ENCODE measurements around the gene MRPS16.
A peak's percentile ranks its signal among the peaks of the same experiment; 100 is the strongest.
"Not testable (repeated sequence)": the region's sequence is repeated elsewhere in the genome, so short reads cannot be mapped to it uniquely, and the experiment has no call there.

The MRPS16 gene

DNA sequence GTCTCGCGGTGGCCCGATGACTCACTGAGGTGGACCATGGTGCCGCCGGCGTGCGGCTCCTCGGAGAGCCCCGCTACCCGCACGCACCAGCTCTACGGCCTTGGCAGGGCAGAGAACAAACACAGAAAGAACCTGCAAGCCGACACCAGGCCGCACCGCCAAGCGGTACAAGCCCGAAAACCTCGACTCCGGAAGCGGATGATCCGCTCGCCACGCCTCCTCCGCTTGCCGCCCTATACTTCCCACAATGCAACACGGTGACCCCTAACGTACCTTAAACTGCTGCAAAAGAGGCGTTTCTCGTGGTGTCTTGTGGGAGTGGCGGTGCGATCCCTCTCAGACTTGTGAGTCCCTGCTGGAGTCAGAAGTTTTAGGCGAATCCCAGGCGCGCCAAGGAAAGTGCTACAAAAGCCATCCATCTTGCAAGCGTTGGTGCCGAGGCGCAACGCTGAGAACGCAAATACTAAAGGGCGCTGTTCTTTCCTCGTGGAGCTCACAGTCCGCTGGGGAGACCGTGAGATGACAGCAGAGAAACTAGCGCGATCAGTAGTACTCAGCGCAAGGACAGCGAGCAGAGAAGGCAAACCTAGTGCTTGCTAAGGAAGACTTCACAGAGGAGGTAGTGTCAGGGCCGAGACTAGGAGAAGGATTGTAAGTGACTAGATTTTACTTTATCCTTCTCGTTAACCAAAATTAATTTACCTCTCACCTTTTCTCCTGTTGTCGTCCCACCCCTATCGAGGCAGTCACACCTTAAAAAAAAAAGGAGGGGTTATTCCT, at the start of gene MRPS16:
Gene MRPS16, minus strand, starts transcription at position 200 of the 780 bp plus-strand sequence. Its CDS starts 162 bp downstream, at position 38.
- peak; percentile 97 to 98 for DNase-seq (ENCODE audit: low spot score in 2 of 2)
- peaks cover 18% of the 10 kb centered on the region for H3K4me1 ChIP-seq
- peaks cover 35% of the 10 kb centered on the region for H3K36me3 ChIP-seq (replicated peaks)
- in situ Hi-C loops (cut with MboI; ENCODE audit: low sequenced_read_pairs): no loop called here
- H3K9me3 ChIP-seq: no peaks in the 10 kb centered on the region
- no peaks in the 10 kb centered on the region for H3K27me3 ChIP-seq (ENCODE audit: low read depth)
- H3K4me3 ChIP-seq: peak within 1 kb of the TSS; percentile 75

DNA sequence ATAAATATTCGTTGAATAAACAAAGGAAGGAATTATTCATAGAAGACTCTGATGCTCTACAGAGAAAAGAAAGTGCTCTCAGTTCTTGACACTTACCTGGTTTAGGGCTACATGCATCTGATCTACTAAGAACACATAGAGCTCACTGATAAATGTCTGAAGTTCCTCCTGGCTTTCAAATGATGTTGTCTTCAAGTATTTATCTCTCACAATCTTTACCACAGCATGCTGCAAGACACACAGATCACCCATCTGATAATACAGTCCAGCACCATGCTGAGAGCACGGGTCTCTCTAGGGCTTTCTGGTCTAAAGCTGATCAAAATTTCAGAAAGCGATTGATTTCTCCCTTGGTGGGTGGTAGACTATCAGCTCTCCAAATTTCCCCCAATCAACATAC, 44.5 kb upstream of the MRPS16 start:
- no peaks in the 10 kb centered on the region for H3K9me3 ChIP-seq
- no peaks in the 10 kb centered on the region for H3K36me3 ChIP-seq (replicated peaks)
- no peak for DNase-seq (ENCODE audit: low spot score in 2 of 2)
- in situ Hi-C loops (cut with MboI; ENCODE audit: low sequenced_read_pairs): no loop called here
- H3K4me1 ChIP-seq: no peaks in the 10 kb centered on the region
- no peaks in the 10 kb centered on the region; the same call in 1 of the 2 replicates for H3K27me3 ChIP-seq (ENCODE audit: low read depth)
- no peak overlapping the region for H3K4me3 ChIP-seq

DNA sequence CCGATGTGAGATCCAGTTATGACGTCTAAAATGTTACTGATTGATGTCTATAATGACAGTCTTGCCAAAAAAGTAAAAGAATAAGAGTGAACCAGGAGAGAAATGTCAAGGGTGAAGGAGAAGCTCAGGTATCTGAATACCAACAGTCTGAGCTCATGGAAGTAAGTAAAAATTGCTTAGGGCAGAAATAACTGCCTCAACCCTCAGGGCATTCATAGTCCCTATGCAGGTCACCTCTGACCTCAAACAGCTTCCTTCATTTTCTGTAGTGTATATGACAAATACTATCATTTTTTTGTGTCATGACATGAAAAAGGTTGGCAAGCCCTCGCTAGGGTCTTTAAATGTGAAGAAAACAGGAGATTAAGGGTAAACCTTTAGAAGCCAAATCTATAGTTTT, 41.0 kb upstream of the MRPS16 start:
- Histone ChIP-seq H3K27me3 (ENCODE audit: low read depth) (no peaks in the 10 kb centered on the region; the same call in 1 of the 2 replicates), H3K9me3 (no peaks in the 10 kb centered on the region), H3K36me3 (replicated peaks) (no peaks in the 10 kb centered on the region), H3K4me1 (no peaks in the 10 kb centered on the region), H3K4me3 (no peak overlapping the region)
- no peak for DNase-seq (ENCODE audit: low spot score in 2 of 2)
- in situ Hi-C loops (cut with MboI; ENCODE audit: low sequenced_read_pairs): no loop called here

DNA sequence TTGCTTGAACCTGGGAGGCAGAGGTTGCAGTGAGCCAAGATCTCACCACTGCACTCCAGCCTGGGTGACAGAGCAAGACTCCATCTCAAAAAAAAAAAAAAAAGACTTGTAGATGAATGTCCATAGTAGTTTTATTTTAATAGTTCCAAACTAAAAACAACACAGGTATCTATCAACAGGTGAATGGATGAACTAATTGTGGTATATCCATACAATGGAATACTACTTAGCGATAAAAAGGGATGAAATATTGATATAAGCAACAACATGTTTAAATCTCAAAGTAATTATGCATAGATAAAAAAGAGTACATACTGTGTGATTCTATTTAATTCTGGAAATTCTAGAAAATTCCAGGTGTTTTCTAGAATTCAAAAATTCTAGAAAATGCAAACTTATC, 37.5 kb upstream of the MRPS16 start:
- DNase-seq (ENCODE audit: low spot score in 2 of 2): no peak
- Histone ChIP-seq H3K27me3 (ENCODE audit: low read depth) (no peaks in the 10 kb centered on the region), H3K4me1 (no peaks in the 10 kb centered on the region), H3K9me3 (no peaks in the 10 kb centered on the region), H3K36me3 (replicated peaks) (no peaks in the 10 kb centered on the region), H3K4me3 (no peak overlapping the region)
- in situ Hi-C loops (cut with MboI; ENCODE audit: low sequenced_read_pairs): no loop called here

DNA sequence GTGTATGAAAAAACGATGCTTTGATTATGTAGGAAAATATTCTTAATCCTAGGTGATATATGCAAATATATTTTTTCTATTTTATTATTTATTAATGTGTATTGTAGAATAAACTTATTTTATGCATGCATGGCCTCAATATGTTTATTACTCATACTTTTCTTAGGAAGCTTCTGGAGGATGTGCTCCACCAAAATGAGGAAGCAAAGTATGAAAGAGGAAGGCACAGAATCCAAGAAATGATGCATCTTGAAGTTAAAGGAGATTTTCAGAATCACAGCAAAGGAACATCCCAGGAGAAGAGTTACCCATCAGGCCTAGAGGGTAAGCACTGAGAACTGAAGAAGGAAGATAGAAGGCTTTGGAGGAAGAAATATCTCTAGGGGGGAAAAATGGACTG, 35.0 kb upstream of the MRPS16 start:
- no peak for DNase-seq (ENCODE audit: low spot score in 2 of 2)
- no peaks in the 10 kb centered on the region for H3K36me3 ChIP-seq (replicated peaks)
- H3K4me3 ChIP-seq: no peak overlapping the region
- H3K27me3 ChIP-seq (ENCODE audit: low read depth): no peaks in the 10 kb centered on the region
- no peaks in the 10 kb centered on the region for H3K9me3 ChIP-seq
- in situ Hi-C loops (cut with MboI; ENCODE audit: low sequenced_read_pairs): no loop called here
- no peaks in the 10 kb centered on the region for H3K4me1 ChIP-seq

DNA sequence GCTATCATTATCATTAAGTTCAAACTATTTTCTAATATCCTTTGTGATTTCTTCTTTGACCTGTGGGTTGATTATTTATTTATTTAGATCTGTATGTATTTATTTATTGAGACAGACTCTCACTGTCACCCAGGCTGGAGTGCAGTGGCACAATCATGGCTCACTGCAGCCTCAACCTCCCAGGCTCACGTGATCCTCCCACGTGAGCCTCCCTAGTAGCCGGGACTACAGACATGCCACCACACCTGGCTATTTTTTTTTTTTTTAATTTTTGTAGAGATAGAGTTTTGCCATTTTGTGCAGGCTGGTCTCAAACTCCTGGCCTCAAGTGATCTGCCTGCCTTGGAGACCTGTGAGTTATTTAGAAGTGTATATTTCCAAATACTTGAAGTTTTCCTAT, 28.7 kb upstream of the MRPS16 start:
- no peaks in the 10 kb centered on the region for H3K4me1 ChIP-seq
- no peak for DNase-seq (ENCODE audit: low spot score in 2 of 2)
- in situ Hi-C loops (cut with MboI; ENCODE audit: low sequenced_read_pairs): no loop called here
- no peaks in the 10 kb centered on the region for H3K36me3 ChIP-seq (replicated peaks)
- no peaks in the 10 kb centered on the region for H3K9me3 ChIP-seq
- H3K4me3 ChIP-seq: no peak overlapping the region
- H3K27me3 ChIP-seq (ENCODE audit: low read depth): no peaks in the 10 kb centered on the region

DNA sequence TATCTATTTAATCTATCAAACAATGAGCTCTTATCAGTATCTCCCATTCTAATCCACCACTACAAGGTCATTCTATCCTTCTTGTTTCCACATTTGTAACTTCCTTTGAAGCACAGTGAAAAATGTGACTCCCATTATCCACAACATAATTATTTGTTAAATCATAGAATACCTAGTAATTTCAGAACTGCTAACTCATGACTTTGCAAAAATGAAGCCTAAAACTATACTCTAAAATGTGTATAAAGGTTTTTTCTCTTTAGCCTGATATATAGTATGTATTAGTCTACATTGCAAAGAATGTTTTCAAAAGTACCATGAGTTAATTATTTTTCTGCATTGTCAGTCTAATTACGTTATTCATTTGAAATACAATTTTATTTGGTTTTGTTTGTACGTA, 12.0 kb upstream of the MRPS16 start:
- Histone ChIP-seq H3K9me3 (no peaks in the 10 kb centered on the region), H3K27me3 (ENCODE audit: low read depth) (peaks cover 4% of the 10 kb centered on the region), H3K4me1 (no peaks in the 10 kb centered on the region; the same call in 1 of the 2 replicates), H3K4me3 (no peak overlapping the region), H3K36me3 (replicated peaks) (no peaks in the 10 kb centered on the region)
- in situ Hi-C loops (cut with MboI; ENCODE audit: low sequenced_read_pairs): no loop called here
- no peak for DNase-seq (ENCODE audit: low spot score in 2 of 2)

DNA sequence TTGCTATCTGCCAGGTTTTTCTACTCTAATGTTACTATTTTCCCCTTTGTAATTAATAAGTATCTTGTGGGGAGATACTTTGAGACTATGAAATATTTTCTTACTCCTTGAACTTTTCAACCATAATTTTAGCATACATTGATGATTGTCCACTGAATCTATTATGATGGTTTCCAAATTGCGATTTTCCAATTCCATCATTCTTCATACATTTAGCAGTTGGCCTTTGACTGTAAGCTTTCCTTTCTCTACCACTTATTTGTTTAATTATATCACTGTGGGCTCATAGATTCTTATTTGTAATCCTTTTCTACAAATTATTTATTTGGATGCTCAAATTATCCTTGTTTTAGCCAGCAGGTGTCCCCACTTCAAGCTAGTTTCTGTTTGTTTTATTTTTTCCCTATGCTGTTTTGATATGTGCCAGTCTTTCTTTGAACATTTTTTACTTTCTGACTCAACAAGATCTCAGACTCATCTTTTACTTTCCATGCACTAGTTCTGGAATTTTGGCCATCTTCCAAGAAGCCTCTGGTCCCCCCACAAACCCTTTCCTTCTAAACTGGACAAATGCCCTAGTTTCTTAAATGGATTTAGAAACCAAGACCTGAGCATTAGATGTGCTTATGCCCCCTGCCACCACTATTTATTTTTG, 11.4 kb upstream of the MRPS16 start:
- Histone ChIP-seq H3K27me3 (ENCODE audit: low read depth) (peaks cover 4% of the 10 kb centered on the region), H3K4me3 (no peak overlapping the region), H3K9me3 (no peaks in the 10 kb centered on the region), H3K4me1 (no peaks in the 10 kb centered on the region; the same call in 1 of the 2 replicates), H3K36me3 (replicated peaks) (no peaks in the 10 kb centered on the region)
- DNase-seq (ENCODE audit: low spot score in 2 of 2): no peak
- in situ Hi-C loops (cut with MboI; ENCODE audit: low sequenced_read_pairs): no loop called here

DNA sequence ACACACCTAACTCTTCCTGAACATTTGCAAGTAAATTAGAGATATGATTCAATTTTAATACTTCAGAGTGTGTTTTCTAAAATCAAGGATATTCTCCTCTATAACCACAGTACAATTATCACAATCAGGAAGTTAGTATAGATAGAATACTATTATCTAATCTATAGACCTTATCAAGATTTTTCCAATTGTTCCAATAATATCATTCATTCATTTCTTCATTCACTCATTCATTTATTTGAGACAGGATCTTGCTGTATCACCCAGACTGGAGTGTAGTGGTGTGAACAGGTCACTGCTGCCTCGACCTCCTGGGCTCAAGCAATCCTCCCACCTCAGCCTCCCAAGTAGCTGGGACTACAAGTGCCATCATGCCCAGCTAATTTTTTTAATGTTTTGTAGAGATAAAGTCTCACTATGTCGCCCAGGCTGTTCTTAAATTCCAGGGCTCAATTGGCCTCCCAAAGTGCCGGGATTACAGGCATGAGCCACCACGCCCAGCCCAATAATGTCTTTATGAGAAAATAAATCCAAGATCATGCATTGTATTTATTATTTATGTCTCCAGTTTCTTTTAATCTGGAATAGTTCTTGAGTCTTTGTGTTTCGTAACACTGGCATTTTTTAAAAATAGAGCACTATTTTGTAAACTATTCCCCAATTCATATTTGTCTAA, 10.6 kb upstream of the MRPS16 start:
- Histone ChIP-seq H3K9me3 (no peaks in the 10 kb centered on the region), H3K36me3 (replicated peaks) (no peaks in the 10 kb centered on the region), H3K4me1 (no peaks in the 10 kb centered on the region; the same call in 1 of the 2 replicates), H3K4me3 (no peak overlapping the region), H3K27me3 (ENCODE audit: low read depth) (peaks cover 4% of the 10 kb centered on the region)
- in situ Hi-C loops (cut with MboI; ENCODE audit: low sequenced_read_pairs): no loop called here
- no peak for DNase-seq (ENCODE audit: low spot score in 2 of 2)

DNA sequence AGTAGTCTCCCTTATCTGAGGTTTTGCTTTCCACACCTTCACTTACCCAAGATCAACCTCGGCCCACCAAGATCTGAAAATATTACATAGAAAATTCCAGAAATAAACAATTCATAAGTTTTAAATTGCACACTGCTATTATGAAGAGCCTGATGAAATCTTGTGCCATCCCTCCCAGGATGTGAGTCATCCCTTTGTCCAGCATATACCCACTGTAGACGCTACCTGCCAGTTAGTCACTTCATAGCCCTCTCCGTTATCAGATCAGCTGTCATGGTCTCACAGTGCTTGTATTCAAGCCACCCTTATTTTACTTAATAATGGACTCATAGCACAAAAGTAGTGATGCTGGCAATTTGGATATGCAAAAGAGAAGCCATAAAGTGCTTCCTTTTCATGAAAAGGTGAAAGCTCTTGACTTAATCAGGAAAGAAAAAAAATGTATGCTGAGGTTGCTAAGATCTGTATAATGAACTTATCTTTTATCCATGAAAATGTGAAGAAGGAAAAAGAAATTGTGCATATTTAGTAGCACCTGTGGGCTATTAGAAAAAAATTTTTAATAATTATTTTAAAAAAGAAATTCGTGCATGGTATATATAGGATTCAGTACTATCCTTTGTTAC, 9.8 kb upstream of the MRPS16 start:
- no peaks in the 10 kb centered on the region for H3K36me3 ChIP-seq (replicated peaks)
- no peak overlapping the region for H3K4me3 ChIP-seq
- H3K4me1 ChIP-seq: no peaks in the 10 kb centered on the region; the same call in 1 of the 2 replicates
- no peak for DNase-seq (ENCODE audit: low spot score in 2 of 2)
- in situ Hi-C loops (cut with MboI; ENCODE audit: low sequenced_read_pairs): no loop called here
- no peaks in the 10 kb centered on the region for H3K9me3 ChIP-seq
- no peaks in the 10 kb centered on the region for H3K27me3 ChIP-seq (ENCODE audit: low read depth)

DNA sequence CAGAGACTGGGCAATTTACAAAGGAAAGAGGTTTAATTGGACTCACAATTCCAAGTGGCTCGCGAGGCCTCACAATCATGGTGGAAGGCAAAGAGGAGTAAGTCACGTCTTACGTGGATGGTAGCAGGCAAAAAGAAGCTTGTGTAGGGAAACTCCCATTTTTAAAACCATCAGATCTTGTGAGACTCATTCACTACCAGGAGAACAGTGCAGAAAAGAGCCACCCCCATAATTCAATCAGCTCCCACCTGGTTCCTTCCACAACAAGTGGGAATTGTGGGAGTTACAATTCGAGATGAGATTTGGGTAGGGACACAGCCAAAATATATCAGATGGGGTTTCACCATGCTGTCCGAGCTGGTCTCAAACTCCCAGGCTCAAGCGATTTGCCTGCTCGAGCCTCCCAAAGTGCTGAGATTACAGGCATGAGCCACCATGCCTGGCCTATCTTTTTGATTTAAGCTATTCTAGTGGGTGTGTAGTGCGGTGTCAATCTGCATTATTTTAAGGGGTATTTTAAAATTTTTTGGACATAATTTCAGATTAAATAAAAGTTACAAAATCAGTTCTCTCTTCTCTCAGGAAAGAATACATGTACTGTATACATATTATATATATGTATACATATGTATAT, 9.0 kb upstream of the MRPS16 start:
- H3K9me3 ChIP-seq: no peaks in the 10 kb centered on the region
- DNase-seq (ENCODE audit: low spot score in 2 of 2): no peak
- no peaks in the 10 kb centered on the region for H3K36me3 ChIP-seq (replicated peaks)
- in situ Hi-C loops (cut with MboI; ENCODE audit: low sequenced_read_pairs): no loop called here
- no peaks in the 10 kb centered on the region; the same call in 1 of the 2 replicates for H3K4me1 ChIP-seq
- no peaks in the 10 kb centered on the region for H3K27me3 ChIP-seq (ENCODE audit: low read depth)
- no peak overlapping the region for H3K4me3 ChIP-seq

DNA sequence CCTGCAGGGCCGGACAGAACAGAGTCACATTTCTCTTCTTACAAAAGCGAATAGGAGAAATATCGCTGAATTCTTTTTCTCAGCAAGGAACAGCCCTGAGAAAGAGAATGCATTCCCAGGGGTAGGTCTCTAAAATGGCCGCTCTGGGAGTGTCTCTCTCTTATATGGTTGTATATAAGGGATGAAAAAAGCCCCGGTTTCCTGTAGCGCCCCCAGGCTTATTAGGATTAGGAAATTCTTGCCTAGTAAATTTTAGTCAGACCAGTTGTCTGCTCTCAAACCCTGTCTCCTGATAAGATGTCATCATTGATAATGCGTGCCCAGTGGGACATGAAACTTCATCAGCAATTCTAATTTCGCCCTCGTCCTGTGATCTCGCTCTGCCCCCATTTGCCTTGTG, 6.2 kb upstream of the MRPS16 start:
- H3K27me3 ChIP-seq (ENCODE audit: low read depth); H3K4me1 ChIP-seq; H3K36me3 ChIP-seq (replicated peaks); H3K9me3 ChIP-seq; in situ Hi-C loops (cut with MboI; ENCODE audit: low sequenced_read_pairs); H3K4me3 ChIP-seq: not testable (repeated sequence)
- peak in 1 of 2 experiments; percentile 31 for DNase-seq (ENCODE audit: low spot score in 2 of 2)

DNA sequence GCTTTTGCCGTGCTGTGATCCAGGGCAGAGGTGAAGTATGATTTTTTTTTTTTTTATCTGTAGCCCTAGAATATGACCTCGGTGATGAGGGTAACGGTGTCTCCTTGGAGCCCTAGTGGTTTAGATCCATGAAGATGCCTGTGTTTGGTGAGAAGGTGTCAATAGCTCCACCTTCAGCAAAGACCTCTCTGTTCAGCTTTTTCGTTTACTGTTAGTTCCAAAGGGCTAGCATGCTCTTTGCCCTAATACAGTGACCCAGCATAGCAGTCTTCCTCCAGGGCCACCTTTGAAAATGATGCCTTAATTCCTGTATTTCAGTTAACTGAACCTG, 746 bp upstream of the MRPS16 start:
- no peak for DNase-seq (ENCODE audit: low spot score in 2 of 2)
- H3K4me1 ChIP-seq: peaks cover 13% of the 10 kb centered on the region
- H3K9me3 ChIP-seq: no peaks in the 10 kb centered on the region
- in situ Hi-C loops (cut with MboI; ENCODE audit: low sequenced_read_pairs): no loop called here
- no peaks in the 10 kb centered on the region for H3K27me3 ChIP-seq (ENCODE audit: low read depth)
- peak overlapping the region; percentile 75 for H3K4me3 ChIP-seq
- peaks cover 35% of the 10 kb centered on the region for H3K36me3 ChIP-seq (replicated peaks)

Data from HAP-1 (cell line).